ENCODE data around the gene SEMA5A.

SEMA5A gene

DNA sequence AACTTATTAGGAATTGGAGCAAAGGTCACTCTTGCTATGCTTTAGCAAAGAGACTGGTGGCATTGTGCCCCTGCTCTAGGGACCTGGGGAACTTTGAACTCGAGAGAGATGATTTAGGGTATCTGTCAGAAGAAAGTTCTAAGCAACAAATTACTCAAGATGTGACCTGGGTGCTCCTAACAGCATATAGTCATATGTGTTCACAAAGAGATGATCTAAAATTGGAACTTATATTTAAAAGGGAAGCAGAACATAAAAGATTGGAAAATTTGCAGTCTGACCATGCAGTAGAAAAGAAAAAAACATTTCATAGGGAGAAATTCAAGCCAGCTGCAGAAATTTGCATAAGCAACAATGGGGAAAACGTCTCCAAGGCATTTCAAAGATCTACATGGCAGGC is 68.3 kb downstream of the SEMA5A start:
- no peak for DNase-seq (ENCODE audit: low read depth in 2 of 2)

DNA sequence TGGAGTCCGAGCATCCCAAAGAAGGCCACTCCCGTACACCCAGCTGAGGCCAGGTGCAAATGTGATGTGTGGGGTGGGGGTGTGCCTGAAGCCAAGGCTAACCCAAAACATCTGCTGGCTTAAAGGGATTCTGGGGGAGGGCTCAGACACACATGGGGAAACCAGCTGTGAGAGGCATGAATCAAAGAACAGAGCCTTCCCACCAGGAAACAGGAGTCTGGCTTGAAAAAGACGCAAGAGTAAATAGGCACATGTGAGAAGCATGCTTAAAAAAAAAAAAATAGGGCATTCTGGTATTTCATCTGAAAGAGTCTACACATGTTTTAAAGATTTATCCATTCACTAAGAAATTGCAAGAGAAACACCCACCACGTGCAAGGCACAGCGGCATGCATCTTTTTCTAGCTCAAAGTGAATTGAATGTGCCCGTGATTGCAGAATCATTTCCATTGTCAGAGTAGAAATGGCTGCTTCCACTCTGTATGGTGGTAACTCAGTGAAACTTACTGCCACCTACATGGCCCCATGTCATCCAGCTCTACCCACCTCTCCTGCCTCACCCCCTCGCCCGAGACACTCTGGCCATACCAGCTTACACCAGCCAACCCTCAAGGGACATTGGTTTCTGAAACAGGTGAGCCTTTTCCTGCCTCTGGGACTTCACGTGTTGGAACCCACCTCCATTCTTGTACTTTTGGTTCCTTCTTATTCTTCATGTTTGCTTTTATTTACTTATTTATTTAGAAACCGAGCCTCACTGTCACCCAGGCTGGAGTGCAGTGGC is 71.5 kb downstream of the SEMA5A start:
- DNase-seq (ENCODE audit: low read depth in 2 of 2) = no peak

GRCh38 chr5:9473624-9474023 is 72.3 kb downstream of the SEMA5A start:
- no peak for DNase-seq (ENCODE audit: low read depth in 2 of 2)

DNA sequence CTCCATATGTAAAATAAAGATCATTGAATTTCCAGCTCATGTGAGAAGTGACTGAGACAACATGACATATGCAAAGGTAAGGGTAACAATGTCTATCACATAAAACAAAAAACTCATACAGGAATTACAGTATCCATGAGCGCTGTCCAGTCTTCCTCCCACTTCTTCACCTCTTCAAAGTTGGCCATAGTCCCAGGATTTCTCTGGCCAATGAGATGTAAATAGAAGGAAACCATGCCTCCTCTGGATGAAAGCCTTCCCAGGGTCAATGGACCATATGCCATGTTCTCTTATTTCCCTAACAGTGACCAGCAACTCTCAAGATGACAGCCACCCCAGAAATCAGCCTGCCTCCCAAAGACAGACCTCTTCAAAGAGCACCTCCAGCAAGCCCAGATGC is 75.5 kb downstream of the SEMA5A start:
- no peak for DNase-seq (ENCODE audit: low read depth in 2 of 2)

DNA sequence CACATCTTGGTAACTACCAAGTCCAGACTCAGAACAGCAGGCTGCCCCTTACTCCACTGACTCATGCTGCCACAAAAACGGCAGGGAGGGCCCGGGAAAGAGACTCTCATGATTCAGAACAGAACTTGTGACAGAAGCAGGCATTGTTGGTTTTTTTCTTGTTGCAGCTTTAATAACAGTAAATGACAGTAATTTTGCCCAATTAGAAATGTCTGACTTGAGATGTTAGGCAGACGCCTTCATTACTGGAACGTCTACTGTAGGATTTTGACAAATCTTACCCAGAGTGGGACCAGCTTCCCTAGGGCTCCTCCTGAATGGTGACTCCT is 77.9 kb downstream of the SEMA5A start:
- DNase-seq (ENCODE audit: low read depth in 2 of 2) = no peak

DNA sequence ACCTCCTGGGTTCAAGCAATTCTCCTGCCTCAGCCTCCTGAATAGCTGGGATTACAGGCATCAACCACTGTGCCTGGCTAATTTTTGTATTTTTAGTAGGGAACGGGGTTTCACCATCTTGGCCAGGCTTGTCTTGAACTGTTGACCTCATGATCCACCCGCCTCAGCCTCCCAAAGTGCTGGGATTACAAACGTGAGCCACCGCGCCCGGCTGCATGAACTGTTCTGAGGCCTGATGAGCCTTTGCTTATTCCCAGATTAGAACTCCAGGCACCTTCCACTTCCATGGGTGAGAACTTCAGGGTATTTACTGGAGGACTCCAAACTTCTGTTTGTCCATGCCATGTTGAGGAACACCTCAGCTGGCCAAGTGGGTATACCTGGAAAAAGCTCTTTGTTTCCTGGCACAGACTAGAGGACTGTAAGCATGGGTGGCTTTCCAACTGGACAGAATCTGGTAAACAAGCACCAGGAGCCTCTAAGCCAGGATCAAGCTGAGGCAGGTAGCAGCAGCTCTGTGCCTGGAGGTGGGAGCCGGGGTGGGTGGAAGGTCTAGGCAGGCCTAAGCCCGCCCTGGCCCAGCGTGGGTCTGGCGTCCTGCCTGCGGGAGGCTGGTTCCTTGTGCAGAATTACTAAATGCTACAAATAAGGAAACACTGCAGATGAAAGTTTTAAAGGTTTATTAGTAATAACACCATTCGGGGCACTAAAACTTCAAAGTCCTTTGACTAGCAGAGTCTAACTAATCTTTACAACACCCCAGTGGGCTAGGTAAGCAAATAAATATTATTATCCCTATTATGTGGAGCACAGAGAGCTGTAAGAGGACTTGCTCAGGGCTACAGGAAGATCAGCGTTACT is 78.4 kb downstream of the SEMA5A start:
- DNase-seq (ENCODE audit: low read depth in 2 of 2) = no peak

- no peak for DNase-seq (ENCODE audit: low read depth in 2 of 2)
Measured at GRCh38 chr5:9466697-9467096, 79.2 kb downstream of the SEMA5A start.

GRCh38 chr5:9464478-9464877 is 81.4 kb downstream of the SEMA5A start:
- DNase-seq (ENCODE audit: low read depth in 2 of 2) = no peak

- no peak for DNase-seq (ENCODE audit: low read depth in 2 of 2)
Measured at GRCh38 chr5:9462109-9462508, 83.8 kb downstream of the SEMA5A start.

DNA sequence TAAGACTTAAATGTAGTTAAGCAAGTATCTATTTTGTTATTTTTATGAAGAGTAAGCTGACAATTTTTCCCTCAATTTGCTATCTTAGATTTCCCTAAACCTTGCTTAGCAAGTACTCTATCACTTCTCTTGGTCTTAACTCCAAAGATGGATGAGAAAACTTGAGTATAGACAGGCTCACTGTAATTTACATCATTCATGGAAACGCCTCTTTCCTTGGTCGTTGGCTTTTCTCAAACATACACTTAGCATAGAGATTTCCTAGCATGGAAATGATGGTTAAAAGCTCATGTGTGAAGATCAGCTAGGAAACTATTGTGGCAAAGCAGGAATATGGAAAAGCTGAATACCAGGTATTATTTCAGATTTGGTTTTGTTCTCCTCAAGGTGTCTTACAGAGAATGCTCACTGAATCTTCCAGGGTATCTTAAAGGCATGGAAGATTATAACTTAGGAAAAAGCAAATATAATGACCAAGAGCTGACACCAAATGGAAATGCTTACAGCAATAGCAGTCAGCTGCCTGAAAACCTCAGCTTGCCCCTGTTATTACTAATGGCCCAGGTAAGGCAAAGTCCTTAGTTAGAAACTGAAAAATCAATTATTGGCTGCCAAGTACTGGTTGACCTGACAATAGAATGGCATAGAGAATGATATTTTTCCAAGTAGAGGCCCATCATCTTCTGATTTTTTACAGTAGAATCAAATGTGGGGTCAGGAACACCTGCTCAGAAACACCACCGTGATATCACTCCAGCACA is 84.8 kb downstream of the SEMA5A start:
- no peak for DNase-seq (ENCODE audit: low read depth in 2 of 2)

DNA sequence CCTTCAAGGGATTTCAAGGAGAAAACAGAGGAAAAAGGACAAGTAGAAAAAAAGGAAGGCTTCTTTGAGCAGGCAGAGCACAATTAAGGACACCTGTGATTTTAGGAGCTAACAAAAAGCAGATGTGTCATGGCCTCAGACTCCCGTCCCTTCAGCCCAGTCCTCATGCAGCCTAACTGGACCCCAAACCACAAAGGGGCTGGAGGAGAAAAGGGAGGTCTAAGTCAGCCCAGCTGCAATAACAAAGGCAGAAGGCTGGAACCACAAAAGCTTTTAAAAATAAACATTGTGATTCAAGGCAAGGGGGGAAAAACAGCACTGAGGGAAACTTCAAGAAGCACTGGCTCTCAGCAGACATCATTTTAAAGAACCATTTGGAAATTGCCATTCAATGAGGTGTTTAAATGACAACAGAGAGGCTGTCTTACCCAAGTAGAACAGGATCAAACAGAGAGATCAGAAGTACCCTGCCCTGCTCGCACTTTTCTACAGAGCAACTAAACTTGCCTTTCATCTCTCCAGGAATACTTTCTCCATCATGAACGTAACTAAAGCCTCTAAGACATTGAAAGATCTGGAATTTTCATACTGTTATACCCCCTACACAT is 89.3 kb downstream of the SEMA5A start:
- no peak for DNase-seq (ENCODE audit: low read depth in 2 of 2)

DNA sequence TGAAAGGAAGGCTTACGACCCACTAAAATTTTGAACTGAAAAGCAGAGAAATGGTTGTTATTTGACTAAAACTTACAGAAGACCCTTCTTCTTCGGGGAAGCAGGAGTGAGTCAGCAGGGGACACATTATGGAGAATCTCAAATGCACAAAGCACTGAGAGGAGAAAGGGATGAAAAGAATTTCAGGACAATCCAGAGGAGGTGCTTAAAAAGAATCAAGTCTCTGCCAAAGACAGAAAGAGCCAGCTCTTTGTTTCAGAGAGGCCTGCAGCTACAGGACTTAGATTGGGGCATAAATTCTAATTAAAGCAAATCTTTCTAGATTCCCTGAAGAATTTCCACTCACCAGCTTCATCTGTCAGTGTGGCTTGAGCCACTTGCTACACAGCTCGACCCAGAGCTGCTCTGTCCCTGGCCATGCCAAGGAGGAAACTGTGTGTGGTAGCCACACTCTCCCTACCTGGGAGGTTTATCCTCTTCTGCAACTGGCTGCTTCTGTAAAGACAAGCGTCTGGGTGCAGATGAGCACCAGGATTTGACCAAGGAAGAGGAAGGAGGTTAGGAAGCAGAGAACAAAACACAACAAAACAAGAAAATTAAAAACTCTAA is 89.9 kb downstream of the SEMA5A start:
- DNase-seq (ENCODE audit: low read depth in 2 of 2) = no peak

DNA sequence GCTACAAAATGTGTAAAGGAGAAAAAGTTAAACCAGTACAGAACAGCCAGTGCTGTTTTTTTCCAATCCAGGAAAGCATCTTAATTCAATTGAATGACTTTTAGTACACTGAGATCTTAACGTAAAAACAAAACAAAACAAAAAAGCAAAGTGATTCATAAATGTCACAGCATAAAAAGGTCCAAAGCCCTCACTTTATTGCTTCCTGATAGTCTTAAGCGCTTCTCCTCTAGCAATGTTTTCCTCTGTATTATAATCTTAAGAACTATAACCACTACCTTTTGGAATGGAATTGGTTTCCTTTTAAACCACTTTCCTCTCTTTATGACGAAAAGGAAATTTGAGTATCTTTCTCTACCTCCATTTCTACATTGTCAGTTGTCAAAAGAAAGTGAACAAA is 91.4 kb downstream of the SEMA5A start:
- DNase-seq (ENCODE audit: low read depth in 2 of 2) = no peak

- DNase-seq (ENCODE audit: low read depth in 2 of 2) = no peak
Measured at GRCh38 chr5:9454012-9454481, 91.8 kb downstream of the SEMA5A start.

GRCh38 chr5:9453480-9454011 is 92.3 kb downstream of the SEMA5A start:
- no peak for DNase-seq (ENCODE audit: low read depth in 2 of 2)

DNA sequence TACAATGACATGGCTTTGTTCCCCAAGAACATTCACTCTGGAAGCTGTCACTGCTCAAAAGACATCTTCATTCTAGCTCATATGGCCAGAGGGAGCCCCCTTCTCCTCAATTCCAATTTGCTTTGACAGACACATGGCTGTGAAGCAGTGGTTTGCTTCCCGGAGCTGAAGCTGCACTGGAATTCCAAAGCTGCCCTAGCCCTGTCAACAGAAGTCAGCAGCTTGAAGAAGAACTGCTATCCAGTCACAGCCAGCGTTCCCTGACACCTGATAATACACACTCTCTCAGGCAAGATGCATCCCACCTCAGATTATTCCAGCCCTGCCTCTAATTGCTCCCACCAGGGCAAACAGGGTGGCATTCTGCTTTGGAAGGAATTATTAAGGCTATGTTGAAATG is 93.7 kb downstream of the SEMA5A start:
- DNase-seq (ENCODE audit: low read depth in 2 of 2) = no peak

DNA sequence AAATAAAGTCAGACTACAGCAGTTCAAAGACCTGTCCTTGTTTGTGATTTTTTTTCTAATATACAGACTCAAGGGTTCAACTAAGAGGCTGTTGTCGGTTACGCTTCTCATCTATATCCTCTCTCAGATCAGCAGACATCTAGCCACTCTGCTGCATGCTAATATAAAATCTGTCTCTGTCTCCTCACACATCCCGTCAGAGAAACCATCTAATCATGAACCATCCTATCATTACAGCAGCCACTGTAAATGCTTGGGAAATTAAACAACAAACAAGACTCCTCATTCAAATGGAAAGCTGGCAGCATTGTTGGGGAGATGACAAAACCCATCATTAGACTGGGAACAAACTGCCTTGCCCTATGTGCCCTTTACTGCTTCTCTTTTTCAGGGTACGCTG is 94.8 kb downstream of the SEMA5A start:
- DNase-seq (ENCODE audit: low read depth in 2 of 2) = no peak

- no peak for DNase-seq (ENCODE audit: low read depth in 2 of 2)
Measured at GRCh38 chr5:9447691-9448090, 98.2 kb downstream of the SEMA5A start.

GRCh38 chr5:9445826-9446388 is 100.0 kb downstream of the SEMA5A start:
- DNase-seq (ENCODE audit: low read depth in 2 of 2) = no peak

GRCh38 chr5:9444346-9444745 is 101.5 kb downstream of the SEMA5A start:
- no peak for DNase-seq (ENCODE audit: low read depth in 2 of 2)

- DNase-seq (ENCODE audit: low read depth in 2 of 2) = no peak
Measured at GRCh38 chr5:9441610-9442009, 104.3 kb downstream of the SEMA5A start.
